Measurements from ENCODE around the gene SYNE1. TPM values are rescaled to one million over a fixed set of nuclear protein-coding genes. Genes with fewer than 3 reads are reported as not detected.

SYNE1 gene
- total RNA-seq, 6 donors from 2014 or later: 160 to 859 (median 490) TPM

- Histone ChIP-seq H3K4me1 (peaks cover 0 to 10% (median 3%) of the 10 kb centered on the region in 4 donors), H3K4me3 (no peak overlapping the region), H3K9me3 (no peaks in the 10 kb centered on the region), H3K36me3 (peaks cover 3 to 76% (median 24%) of the 10 kb centered on the region in 4 donors), H3K27me3 (no peaks in the 10 kb centered on the region), H3K27ac (no peak overlapping the region)
- ATAC-seq (ENCODE audit: low FRiP score in 2 of 2) (no peak), DNase-seq (no peak)
- 96 to 97% methylated on average over 3 of the region's 3 CpGs for WGBS, 2 donors
- TF ChIP-seq CTCF (IDR thresholded peaks at IDR 0.05) (no peak), EP300 (IDR thresholded peaks at IDR 0.05) (no peak), POLR2A (IDR thresholded peaks at IDR 0.05) (no peak), POLR2AphosphoS5 (IDR thresholded peaks at IDR 0.05) (no peak)
These were observed 387.0 kb downstream of the SYNE1 start for GRCh38 chr6:152250127-152250526.

GRCh38 chr6:152248980-152249379, 388.2 kb downstream of the SYNE1 start:
- no peak for TF ChIP-seq CTCF (IDR thresholded peaks at IDR 0.05)
- no peak for TF ChIP-seq POLR2AphosphoS5 (IDR thresholded peaks at IDR 0.05)
- no peak for TF ChIP-seq EP300 (IDR thresholded peaks at IDR 0.05)
- no peak for TF ChIP-seq POLR2A (IDR thresholded peaks at IDR 0.05)
- H3K9me3 ChIP-seq: no peaks in the 10 kb centered on the region
- 19 to 32% methylated on average over 2 of the region's 2 CpGs for WGBS, 2 donors
- no peak overlapping the region for H3K27ac ChIP-seq
- peaks cover 0 to 10% (median 3%) of the 10 kb centered on the region in 4 donors for H3K4me1 ChIP-seq
- ATAC-seq (ENCODE audit: low FRiP score in 2 of 2) (no peak), DNase-seq (no peak)
- no peaks in the 10 kb centered on the region for H3K27me3 ChIP-seq
- H3K36me3 ChIP-seq: peaks cover 3 to 76% (median 17%) of the 10 kb centered on the region in 4 donors
- H3K4me3 ChIP-seq: no peak overlapping the region

- peaks cover 0 to 10% (median 3%) of the 10 kb centered on the region in 4 donors for H3K4me1 ChIP-seq
- H3K9me3 ChIP-seq: no peaks in the 10 kb centered on the region
- WGBS, 2 donors: 80 to 97% methylated on average over 4 of the region's 4 CpGs
- no peaks in the 10 kb centered on the region for H3K27me3 ChIP-seq
- peak overlapping the region in 3 of 4 donors; percentile 7 to 42 (median 31) for H3K27ac ChIP-seq
- ATAC-seq (ENCODE audit: low FRiP score in 2 of 2): no peak
- TF ChIP-seq CTCF (IDR thresholded peaks at IDR 0.05) (no peak), POLR2AphosphoS5 (IDR thresholded peaks at IDR 0.05) (no peak), POLR2A (IDR thresholded peaks at IDR 0.05) (no peak), EP300 (IDR thresholded peaks at IDR 0.05) (no peak)
- DNase-seq: no peak
- no peak overlapping the region for H3K4me3 ChIP-seq
- peaks cover 9 to 76% (median 18%) of the 10 kb centered on the region in 4 donors for H3K36me3 ChIP-seq
These were observed 390.4 kb downstream of the SYNE1 start for GRCh38 chr6:152246554-152247337.

GRCh38 chr6:152244998-152245630, 392.0 kb downstream of the SYNE1 start:
- WGBS, 2 donors: 75 to 76% methylated on average over 4 of the region's 4 CpGs
- Histone ChIP-seq H3K4me1 (peaks cover 0 to 10% (median 3%) of the 10 kb centered on the region in 4 donors), H3K36me3 (peaks cover 13 to 81% (median 30%) of the 10 kb centered on the region in 4 donors), H3K27me3 (no peaks in the 10 kb centered on the region), H3K4me3 (no peak overlapping the region), H3K9me3 (no peaks in the 10 kb centered on the region), H3K27ac (peak overlapping the region in 3 of 4 donors; percentile 3 to 31 (median 7))
- ATAC-seq (ENCODE audit: low FRiP score in 2 of 2) (peak in 1 of 2 donors; percentile 11), DNase-seq (no peak)
- TF ChIP-seq EP300 (IDR thresholded peaks at IDR 0.05): no peak
- TF ChIP-seq POLR2AphosphoS5 (IDR thresholded peaks at IDR 0.05): no peak
- TF ChIP-seq CTCF (IDR thresholded peaks at IDR 0.05): no peak
- TF ChIP-seq POLR2A (IDR thresholded peaks at IDR 0.05): no peak

Data from upper lobe of left lung (tissue), 6 donors.